RWPE2 (cell line): Measurements from ENCODE around the gene ARHGEF4.
A peak's percentile ranks its signal among the peaks of the same experiment; 100 is the strongest.

Experiments used
- ATAC-seq: fragments of 200-7000 bp; cut with Tn5 transposase; 3 replicates; pipeline ENCODE4 v1.9.1; 2021; ENCODE audit warnings: low read depth
- DNase-seq: peaks from one replicate; pipeline ENCODE4 v3.0.0-alpha.2; 2020; ENCODE audit warnings: low spot score
- H3K27ac ChIP-seq: fragments of 450-650 bp; 2 replicates; pipeline ENCODE4 v1.5.1; 2017; ENCODE audit warnings: mild to moderate bottlenecking; ENCODE audit not compliant: poor library complexity, severe bottlenecking
- H3K27me3 ChIP-seq: fragments of 250-450 bp; sonication (Bioruptor Pico); 2 replicates; pipeline ENCODE4 v1.5.1; 2021; ENCODE audit warnings: mild to moderate bottlenecking, moderate library complexity; ENCODE audit not compliant: insufficient read depth, poor library complexity, severe bottlenecking
- H3K36me3 ChIP-seq: fragments of 250-450 bp; sonication (Bioruptor Pico); 2 replicates; pipeline ENCODE4 v1.5.1; 2020; ENCODE audit warnings: low read depth, mild to moderate bottlenecking, moderate library complexity
- H3K4me1 ChIP-seq: fragments of 250-450 bp; sonication (Bioruptor Pico); 2 replicates; pipeline ENCODE4 v1.5.1; 2021; ENCODE audit warnings: mild to moderate bottlenecking, moderate library complexity; ENCODE audit not compliant: insufficient read depth, poor library complexity, severe bottlenecking
- H3K4me3 ChIP-seq: fragments of 250-450 bp; sonication (Bioruptor Pico); 2 replicates; pipeline ENCODE4 v1.5.1; 2021; ENCODE audit warnings: mild to moderate bottlenecking, moderate library complexity; ENCODE audit not compliant: severe bottlenecking
- H3K9me3 ChIP-seq: fragments of 250-450 bp; sonication (Bioruptor Pico); 2 replicates; pipeline ENCODE4 v1.5.1; 2021; ENCODE audit warnings: mild to moderate bottlenecking, moderate library complexity; ENCODE audit not compliant: severe bottlenecking
- CTCF ChIP-seq: fragments of 450-650 bp; IDR thresholded peaks from one replicate; pipeline ENCODE4 v1.5.1; 2017; ENCODE audit warnings: mild to moderate bottlenecking, moderate library complexity; ENCODE audit not compliant: poor library complexity, severe bottlenecking

Gene ARHGEF4

GRCh38 chr2:130837175-130837810 is 579 bp downstream of the ARHGEF4 start:
- no peak for TF ChIP-seq CTCF
- Histone ChIP-seq H3K36me3 (no peaks in the 10 kb centered on the region; the same call in 1 of the 2 replicates), H3K9me3 (no peaks in the 10 kb centered on the region), H3K27me3 (no peaks in the 10 kb centered on the region), H3K27ac (peak overlapping the region; percentile 49), H3K4me1 (peaks cover 3% of the 10 kb centered on the region), H3K4me3 (peak overlapping the region; percentile 77)
- DNase-seq (no peak), ATAC-seq (peak; percentile 48)

- no peaks in the 10 kb centered on the region; the same call in 1 of the 2 replicates for H3K36me3 ChIP-seq
- H3K27me3 ChIP-seq, result no peaks in the 10 kb centered on the region
- peaks cover 3% of the 10 kb centered on the region for H3K4me1 ChIP-seq
- peak overlapping the region; percentile 49 for H3K27ac ChIP-seq
- DNase-seq (no peak), ATAC-seq (no peak)
- no peaks in the 10 kb centered on the region for H3K9me3 ChIP-seq
- peak overlapping the region; percentile 77 for H3K4me3 ChIP-seq
- no peak for TF ChIP-seq CTCF
These were observed 1.3 kb downstream of the ARHGEF4 start for GRCh38 chr2:130837811-130838565.

GRCh38 chr2:130839011-130839780 is 2.5 kb downstream of the ARHGEF4 start:
- no peak for ATAC-seq
- H3K9me3 ChIP-seq, result no peaks in the 10 kb centered on the region

GRCh38 chr2:130840506-130840905 is 3.8 kb downstream of the ARHGEF4 start:
- Histone ChIP-seq H3K27ac (no peak overlapping the region), H3K36me3 (no peaks in the 10 kb centered on the region; the same call in 1 of the 2 replicates), H3K4me1 (peaks cover 4% of the 10 kb centered on the region), H3K4me3 (no peak overlapping the region), H3K27me3 (no peaks in the 10 kb centered on the region), H3K9me3 (no peaks in the 10 kb centered on the region)
- DNase-seq (no peak), ATAC-seq (no peak)
- no peak for TF ChIP-seq CTCF

More at GRCh38 chr2:130839011-130839780, 2.5 kb downstream of the ARHGEF4 start:
- H3K4me1 ChIP-seq, result peaks cover 3% of the 10 kb centered on the region
- no peak overlapping the region for H3K27ac ChIP-seq
- no peaks in the 10 kb centered on the region for H3K27me3 ChIP-seq
- no peak overlapping the region for H3K4me3 ChIP-seq
- TF ChIP-seq CTCF, result no peak
- DNase-seq, result no peak
- no peaks in the 10 kb centered on the region; the same call in 1 of the 2 replicates for H3K36me3 ChIP-seq
